Measurements from ENCODE around the gene SAG. TPM values are rescaled to one million over a fixed set of nuclear protein-coding genes. Genes with fewer than 3 reads are reported as not detected.

Gene SAG
- total RNA-seq, 4 donors from 2014 or later: not detected

GRCh38 chr2:233380995-233381637, 73.5 kb downstream of the SAG start:
- TF ChIP-seq POLR2A (IDR thresholded peaks at IDR 0.05; ENCODE audit: low read depth) (no peak), POLR2AphosphoS5 (IDR thresholded peaks at IDR 0.05) (no peak), EP300 (IDR thresholded peaks at IDR 0.05) (no peak), CTCF (IDR thresholded peaks at IDR 0.05) (no peak)
- Histone ChIP-seq H3K4me1 (peaks cover 13 to 21% (median 17%) of the 10 kb centered on the region in 4 donors), H3K36me3 (peaks cover 0 to 3% (median 0%) of the 10 kb centered on the region in 4 donors), H3K9me3 (no peaks in the 10 kb centered on the region), H3K27ac (replicated peaks in 1 of 4) (no peak overlapping the region), H3K27me3 (no peaks in the 10 kb centered on the region), H3K4me3 (no peak overlapping the region)
- DNase-seq (ENCODE audit: extremely low spot score): no peak
- intact Hi-C loops (cut with DNase I): no loop called here
- WGBS: 83% methylated on average over 5 of the region's 11 CpGs

GRCh38 chr2:233381638-233381995, 74.0 kb downstream of the SAG start:
- H3K27me3 ChIP-seq: no peaks in the 10 kb centered on the region
- peaks cover 18 to 26% (median 22%) of the 10 kb centered on the region in 4 donors for H3K4me1 ChIP-seq
- peaks cover 0 to 3% (median 0%) of the 10 kb centered on the region in 4 donors for H3K36me3 ChIP-seq
- WGBS: 96% methylated on average over 4 of the region's 4 CpGs
- TF ChIP-seq CTCF (IDR thresholded peaks at IDR 0.05): no peak
- TF ChIP-seq POLR2A (IDR thresholded peaks at IDR 0.05; ENCODE audit: low read depth): no peak
- TF ChIP-seq EP300 (IDR thresholded peaks at IDR 0.05): no peak
- no peak for TF ChIP-seq POLR2AphosphoS5 (IDR thresholded peaks at IDR 0.05)
- intact Hi-C loops (cut with DNase I): no loop called here
- H3K27ac ChIP-seq (replicated peaks in 1 of 4): no peak overlapping the region
- H3K4me3 ChIP-seq: no peak overlapping the region
- DNase-seq (ENCODE audit: extremely low spot score): no peak
- no peaks in the 10 kb centered on the region for H3K9me3 ChIP-seq

GRCh38 chr2:233384015-233384414, 76.4 kb downstream of the SAG start:
- no peak for TF ChIP-seq CTCF (IDR thresholded peaks at IDR 0.05)
- no peak for TF ChIP-seq EP300 (IDR thresholded peaks at IDR 0.05)
- no peak for TF ChIP-seq POLR2AphosphoS5 (IDR thresholded peaks at IDR 0.05)
- TF ChIP-seq POLR2A (IDR thresholded peaks at IDR 0.05; ENCODE audit: low read depth): no peak
- 84% methylated on average over 10 of the region's 10 CpGs for WGBS
- intact Hi-C loops (cut with DNase I): no loop called here

GRCh38 chr2:233384811-233385488, 77.3 kb downstream of the SAG start:
- no peaks in the 10 kb centered on the region for H3K27me3 ChIP-seq
- no peak overlapping the region for H3K4me3 ChIP-seq
- H3K27ac ChIP-seq (replicated peaks in 1 of 4): peak overlapping the region; percentile 81 to 89 (median 86)
- peaks cover 0 to under 1% (median 0%) of the 10 kb centered on the region in 4 donors for H3K36me3 ChIP-seq
- H3K9me3 ChIP-seq: no peaks in the 10 kb centered on the region
- peaks cover 43 to 57% (median 51%) of the 10 kb centered on the region in 4 donors for H3K4me1 ChIP-seq
- no peak for TF ChIP-seq CTCF (IDR thresholded peaks at IDR 0.05)
- no peak for TF ChIP-seq POLR2A (IDR thresholded peaks at IDR 0.05; ENCODE audit: low read depth)
- TF ChIP-seq POLR2AphosphoS5 (IDR thresholded peaks at IDR 0.05): no peak
- 87% methylated on average over 12 of the region's 12 CpGs for WGBS
- no peak for DNase-seq (ENCODE audit: extremely low spot score)
- intact Hi-C loops (cut with DNase I): no loop called here

More at GRCh38 chr2:233384015-233384414, 76.4 kb downstream of the SAG start:
- DNase-seq (ENCODE audit: extremely low spot score): no peak
- H3K9me3 ChIP-seq: no peaks in the 10 kb centered on the region
- no peaks in the 10 kb centered on the region for H3K36me3 ChIP-seq
- H3K27ac ChIP-seq (replicated peaks in 1 of 4): no peak overlapping the region
- H3K4me1 ChIP-seq: peaks cover 41 to 50% (median 46%) of the 10 kb centered on the region in 4 donors
- H3K4me3 ChIP-seq: no peak overlapping the region
- H3K27me3 ChIP-seq: no peaks in the 10 kb centered on the region
